SK-N-DZ (cell line): ENCODE measurements around the gene C19orf25.

Experiments used
- DNase-seq: peaks from one replicate; pipeline ENCODE4 v3.0.0-alpha.2; 2015; ENCODE audit warnings: low spot score

C19orf25 gene

DNA sequence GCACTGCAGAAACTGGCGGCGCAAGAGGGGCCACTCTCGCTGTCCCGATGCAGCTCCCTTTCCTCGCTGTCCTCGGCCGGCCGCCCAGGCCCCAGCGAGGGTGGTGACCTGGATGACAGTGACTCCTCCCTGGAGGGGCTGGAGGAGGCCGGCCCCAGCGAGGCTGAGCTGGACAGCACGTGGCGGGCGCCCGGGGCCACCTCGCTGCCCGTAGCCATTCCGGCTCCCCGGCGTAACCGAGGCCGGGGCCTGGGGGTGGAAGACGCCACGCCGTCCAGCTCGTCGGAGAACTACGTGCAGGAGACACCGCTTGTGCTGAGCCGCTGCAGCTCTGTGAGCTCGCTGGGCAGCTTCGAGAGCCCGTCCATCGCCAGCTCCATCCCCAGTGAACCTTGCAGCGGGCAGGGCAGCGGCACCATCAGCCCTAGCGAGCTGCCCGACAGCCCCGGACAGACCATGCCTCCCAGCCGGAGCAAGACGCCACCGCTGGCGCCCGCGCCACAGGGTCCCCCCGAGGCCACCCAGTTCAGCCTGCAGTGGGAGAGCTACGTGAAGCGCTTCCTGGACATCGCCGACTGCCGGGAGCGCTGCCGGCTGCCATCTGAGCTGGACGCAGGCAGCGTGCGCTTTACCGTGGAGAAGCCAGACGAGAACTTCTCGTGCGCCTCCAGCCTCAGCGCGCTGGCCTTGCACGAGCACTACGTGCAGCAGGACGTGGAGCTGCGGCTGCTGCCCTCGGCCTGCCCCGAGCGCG is 12.4 kb downstream of the C19orf25 start:
- DNase-seq, result no peak

DNA sequence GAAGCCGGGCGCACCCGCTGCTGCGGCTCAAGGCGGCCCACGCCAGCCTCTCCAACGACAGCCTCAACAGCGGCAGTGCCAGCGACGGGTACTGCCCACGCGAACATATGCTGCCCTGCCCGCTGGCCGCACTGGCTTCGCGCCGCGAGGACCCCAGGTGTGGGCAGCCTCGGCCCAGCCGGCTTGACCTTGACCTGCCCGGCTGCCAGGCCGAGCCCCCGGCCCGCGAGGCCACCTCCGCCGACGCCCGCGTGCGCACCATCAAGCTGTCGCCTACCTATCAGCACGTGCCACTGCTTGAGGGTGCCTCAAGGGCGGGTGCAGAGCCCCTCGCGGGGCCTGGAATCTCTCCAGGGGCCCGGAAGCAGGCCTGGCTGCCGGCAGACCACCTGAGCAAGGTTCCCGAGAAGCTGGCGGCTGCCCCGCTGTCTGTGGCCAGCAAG is 13.0 kb downstream of the C19orf25 start:
- DNase-seq, result no peak

GRCh38 chr19:1465191-1466016 is 13.6 kb downstream of the C19orf25 start:
- DNase-seq, result no peak

- no peak for DNase-seq
These were observed 17.2 kb downstream of the C19orf25 start for GRCh38 chr19:1461862-1462261.

DNA sequence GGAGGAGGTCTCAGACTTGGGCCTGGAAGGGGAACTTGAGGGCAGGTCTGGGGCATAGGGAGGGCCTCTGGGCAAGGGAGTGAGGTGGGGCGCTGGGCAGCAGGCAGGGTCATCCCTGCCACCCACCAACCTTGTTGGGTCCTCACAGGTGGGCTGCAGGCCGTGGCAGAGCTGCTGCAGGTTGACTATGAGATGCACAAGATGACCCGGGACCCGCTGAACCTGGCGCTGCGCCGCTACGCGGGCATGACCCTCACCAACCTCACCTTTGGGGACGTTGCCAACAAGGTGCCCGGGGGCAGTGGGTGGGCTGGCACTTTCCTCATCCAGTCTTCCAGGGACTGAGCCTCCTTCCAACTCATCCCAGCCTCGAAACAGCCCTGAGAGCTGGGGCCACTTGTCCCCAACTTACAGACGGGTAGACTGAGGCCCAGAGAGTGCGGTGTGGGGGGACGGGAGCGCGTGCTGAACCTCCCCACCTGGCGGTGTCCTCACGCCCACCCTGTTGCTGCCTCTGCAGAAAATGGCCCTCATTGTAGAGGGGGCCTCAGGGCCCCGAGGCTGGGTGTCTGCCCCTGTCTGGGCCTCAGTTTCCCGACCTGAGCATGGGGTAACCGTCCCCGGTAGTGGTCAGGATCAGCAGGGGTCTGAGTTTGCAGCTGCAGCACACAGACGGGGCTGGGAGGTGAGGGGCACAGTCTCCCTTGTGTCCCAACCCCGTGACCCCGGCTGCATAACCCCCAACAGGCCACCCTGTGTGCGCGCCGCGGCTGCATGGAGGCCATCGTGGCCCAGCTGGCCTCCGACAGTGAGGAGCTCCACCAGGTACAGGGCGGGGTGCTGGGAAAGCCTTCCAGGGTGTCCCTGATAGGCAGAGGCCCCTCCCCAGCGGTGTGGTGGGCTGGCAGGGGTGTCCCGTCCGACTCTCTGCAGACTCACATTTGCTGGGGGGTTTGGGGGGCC is 18.7 kb downstream of the C19orf25 start:
- DNase-seq, result no peak

DNA sequence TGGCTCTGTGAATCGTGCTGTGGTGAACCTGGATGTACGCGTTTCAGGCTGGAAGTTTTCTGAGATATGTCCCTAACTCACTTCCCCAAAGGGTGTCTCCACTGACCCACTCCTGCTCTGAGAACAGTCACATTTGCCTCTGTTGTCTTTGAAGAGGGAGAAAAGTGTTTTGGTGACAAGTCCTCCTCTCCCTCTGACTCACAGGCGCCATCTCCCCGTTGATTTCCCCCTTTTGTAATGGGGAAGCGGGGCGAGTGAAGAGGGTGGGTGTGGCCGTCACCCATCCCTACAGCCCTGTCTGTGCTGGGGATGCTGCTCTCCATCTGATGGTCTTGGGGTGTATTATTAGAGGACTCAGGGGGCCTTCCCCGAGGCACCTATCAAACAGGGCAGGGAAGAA is 19.5 kb downstream of the C19orf25 start:
- DNase-seq, result no peak

- DNase-seq, result no peak
These were observed 21.1 kb downstream of the C19orf25 start for GRCh38 chr19:1457892-1458291.

DNA sequence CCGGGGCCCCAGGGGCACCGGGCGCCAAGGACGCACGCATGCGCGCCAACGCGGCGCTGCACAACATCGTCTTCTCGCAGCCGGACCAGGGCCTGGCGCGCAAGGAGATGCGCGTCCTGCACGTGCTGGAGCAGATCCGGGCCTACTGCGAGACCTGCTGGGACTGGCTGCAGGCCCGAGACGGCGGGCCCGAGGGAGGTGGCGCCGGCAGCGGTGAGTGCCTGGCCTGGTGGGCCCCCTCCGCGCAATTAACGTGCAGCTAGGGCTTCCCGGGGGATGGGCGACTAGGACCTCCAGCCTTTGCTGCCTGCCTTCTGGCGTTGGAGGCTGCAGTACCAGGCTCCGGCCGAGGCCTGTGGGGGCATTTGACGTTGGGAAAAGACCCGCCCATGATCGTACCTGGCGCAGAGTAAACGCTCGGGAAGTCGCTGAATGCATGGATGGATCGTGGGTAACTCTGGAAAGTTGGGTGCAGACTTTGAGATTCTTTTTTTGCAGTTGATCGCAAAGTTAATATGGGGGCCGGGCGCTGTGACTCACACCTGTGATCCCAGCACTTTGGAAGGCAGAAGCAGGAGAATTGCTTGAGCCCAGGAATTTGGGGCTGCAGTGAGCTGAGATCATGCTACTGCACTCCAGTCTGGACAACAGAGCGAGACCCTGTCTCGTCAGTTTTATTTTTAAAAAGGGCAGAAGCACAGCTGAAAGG is 21.8 kb downstream of the C19orf25 start:
- no peak for DNase-seq

GRCh38 chr19:1456121-1456900 is 22.7 kb downstream of the C19orf25 start:
- DNase-seq, result no peak

DNA sequence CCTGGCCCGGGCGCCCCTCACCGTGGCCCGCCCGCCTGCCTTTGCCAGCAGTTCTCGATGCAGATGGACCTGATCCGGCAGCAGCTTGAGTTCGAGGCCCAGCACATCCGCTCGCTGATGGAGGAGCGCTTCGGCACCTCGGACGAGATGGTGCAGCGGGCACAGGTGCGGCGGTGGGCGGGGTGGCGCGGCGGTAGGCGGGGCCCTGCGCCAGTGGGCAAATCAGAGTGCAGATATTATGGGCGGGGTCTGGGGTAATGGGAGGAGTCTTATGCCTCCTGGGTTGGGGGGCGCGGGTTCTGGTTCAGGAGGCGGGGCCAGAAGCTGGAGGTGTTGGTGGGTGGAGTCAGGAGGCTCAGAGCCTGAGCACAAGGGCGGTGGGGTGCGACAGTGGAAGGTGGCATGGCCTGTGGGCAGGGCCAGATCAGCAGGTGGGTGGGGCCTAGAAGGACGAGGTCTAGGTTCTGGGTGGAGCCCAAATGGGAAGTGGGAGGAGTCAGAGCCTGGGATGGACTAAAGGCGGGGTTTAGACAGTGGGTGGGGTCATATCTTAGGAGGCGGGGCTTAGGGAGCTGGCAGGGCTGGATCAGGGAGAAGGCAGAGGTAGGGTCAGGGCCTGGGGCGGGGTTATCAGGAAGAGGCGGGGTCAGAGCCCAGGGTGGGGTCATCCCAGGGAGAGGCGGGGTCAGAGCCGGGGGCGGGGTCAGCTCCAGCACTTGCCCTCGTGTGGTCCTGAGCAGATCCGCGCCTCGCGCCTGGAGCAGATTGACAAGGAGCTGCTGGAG is 23.5 kb downstream of the C19orf25 start:
- peak; percentile 81 for DNase-seq

DNA sequence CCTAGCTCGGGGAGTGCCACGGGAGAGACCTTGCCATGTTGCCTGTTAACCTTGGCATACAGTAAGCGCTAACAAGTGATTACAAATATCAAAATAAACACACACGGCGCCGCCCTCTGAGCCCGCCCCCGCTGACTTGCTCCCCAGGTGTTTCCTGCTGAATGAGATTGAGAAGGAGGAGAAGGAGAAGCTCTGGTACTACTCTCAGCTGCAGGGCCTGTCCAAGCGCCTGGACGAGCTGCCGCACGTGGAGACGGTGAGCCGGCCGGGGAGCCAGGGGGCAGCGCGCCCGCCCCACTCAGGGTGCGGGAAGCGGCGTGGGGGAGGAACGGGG is 24.0 kb downstream of the C19orf25 start:
- DNase-seq, result no peak

DNA sequence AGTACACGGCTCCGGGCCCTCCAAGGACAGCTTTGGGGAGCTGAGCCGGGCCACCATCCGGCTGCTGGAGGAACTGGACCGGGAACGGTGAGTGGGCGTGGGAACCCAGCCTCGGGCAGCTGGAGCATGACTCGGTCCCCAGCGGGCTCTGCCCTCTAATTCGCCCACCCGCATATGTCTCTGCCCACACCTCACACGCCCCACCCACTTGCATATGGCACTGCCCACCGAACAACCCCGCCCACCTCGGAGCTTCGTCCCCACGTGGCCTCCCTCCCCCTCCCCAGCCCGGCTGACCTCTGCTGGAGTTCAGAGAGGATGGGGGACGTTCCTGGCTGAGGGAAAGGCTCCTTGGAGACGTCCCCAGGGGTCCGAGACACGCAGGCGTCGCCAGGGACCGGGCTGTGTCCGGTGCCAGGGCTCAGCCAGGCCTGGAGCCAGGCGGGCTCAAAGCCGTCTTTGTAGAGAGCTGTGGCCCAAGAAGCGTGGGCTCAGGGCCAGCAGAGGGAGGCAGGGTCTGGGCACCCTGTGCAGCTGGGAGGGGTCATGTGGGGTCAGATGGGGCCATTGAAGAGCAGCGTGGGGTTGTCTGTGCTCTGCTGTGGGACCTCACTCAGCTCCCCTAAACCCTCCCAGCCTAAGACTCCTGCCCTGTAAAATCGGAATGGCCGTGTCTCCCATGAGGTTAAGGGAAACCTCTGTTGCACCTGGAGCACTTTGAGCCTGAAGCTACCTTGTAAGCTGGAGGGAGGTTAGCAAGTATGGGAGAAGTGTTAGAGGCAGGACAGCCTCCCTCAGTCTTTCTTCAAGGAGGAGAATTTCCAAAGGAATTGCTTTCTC is 25.3 kb downstream of the C19orf25 start:
- DNase-seq, result no peak

- DNase-seq, result no peak
These were observed 26.1 kb downstream of the C19orf25 start for GRCh38 chr19:1452802-1453524.

DNA sequence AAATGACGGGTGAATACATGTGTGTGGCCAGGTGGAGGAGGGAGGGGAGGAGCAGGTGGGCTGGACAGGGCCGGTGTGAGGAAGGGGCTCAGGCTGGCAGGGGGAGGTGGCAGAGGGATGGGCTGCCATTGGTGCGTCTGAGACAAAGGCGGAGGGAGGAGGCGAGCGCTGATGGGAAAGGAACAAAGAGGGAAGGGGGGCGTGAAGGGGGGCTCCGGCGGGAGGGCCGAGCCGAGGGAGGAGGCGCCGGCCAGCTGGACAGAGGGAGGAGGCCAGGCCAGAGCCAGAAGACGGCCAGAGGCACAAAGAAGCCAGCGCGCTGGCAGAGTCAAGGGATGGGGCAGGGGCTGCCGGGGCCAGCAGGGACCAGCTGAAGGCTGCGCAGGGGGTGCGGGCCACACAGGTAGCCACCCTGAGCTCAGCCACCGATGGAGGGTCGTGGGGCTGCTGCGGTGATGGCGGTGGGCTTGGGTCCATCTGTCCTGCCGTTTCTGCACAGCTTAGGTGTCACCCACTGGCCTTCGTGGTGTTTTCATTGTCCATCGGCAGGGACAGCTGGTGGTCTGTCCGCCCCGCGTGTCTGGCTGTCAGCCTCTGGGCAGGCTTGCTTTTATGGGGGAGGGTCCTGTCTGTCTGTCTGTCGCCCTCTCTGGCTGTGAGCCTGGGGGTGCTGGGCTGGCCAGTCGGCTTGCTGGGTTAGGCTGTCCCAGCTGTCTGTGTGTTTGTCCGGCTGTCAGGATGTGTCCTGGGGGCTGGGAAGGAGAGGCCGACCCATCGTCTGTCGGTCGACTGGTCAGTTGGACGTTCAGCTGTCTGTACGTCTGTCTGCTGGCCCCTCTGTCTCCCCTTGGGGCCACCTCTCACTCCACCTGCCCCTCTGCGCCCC is 26.9 kb downstream of the C19orf25 start:
- peak; percentile 84 for DNase-seq

DNA sequence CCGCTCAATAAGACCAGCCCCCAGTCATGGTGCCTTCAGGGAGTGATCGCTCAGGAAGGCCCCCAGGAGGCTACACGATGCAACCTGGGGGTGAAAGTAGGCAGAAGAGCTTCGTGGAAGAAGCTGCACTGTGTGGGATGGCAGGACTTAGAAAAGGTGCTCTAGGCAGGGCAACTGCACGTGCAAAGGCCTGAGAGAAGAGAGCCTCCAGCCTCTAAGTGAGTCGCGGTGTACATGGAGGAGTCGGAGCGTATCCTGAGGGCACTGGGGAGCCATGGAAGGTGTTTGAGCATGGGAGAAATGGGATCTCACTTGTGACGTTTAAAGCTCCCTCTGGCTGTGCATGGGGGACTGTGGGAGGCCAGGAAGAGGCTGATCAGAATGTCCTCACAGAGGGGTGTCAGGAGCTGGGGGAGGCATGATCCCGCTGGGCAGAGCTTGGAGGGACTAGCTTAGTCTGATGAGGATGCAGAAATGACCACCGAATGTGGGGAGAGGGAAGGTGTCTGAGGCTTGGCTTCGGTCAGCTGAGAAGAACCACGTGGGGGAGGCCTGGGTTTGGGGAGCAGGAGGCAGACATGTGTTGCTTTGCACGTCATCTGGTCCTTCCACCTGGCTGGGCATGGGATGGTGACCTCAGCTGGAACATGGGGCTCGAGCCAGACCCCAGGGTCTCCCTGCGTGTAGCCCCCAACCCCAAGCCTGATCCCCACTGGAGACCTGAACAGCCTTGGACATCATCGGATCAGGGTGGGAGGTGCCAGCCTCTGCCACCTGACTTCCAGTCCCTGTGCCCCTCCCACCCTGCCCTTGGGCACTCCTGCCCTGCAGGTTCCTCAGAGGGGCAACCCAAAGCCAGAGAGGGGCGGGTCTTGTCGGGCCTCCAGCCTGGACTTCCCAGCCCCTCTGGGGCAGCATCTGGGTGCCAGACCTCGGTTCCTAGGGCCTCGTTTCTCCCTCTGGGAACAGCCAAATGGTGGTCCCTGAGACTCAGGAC is 28.0 kb downstream of the C19orf25 start:
- DNase-seq, result peak; percentile 47
